Measurements from ENCODE around the gene PCSK4.

- TF ChIP-seq POLR2AphosphoS5 (IDR thresholded peaks at IDR 0.05; ENCODE audit: low read depth, low read length), result no peak
- TF ChIP-seq POLR2A (IDR thresholded peaks at IDR 0.05; ENCODE audit: low read depth, low read length), result no peak
- no peak for TF ChIP-seq TAF1 (IDR thresholded peaks at IDR 0.05; ENCODE audit: borderline replicate concordance, low read depth, low read length)
Observed at GRCh38 chr19:1466461-1467214, 23.5 kb downstream of the PCSK4 start.

Data from GM12892 (cell line).